Umbilical cord (tissue), 2 donors: ENCODE data around the gene DSCAM. TPM values are rescaled to one million over a fixed set of nuclear protein-coding genes. Genes with fewer than 3 reads are reported as not detected.
"Not testable (repeated sequence)": the region's sequence is repeated elsewhere in the genome, so short reads cannot be mapped to it uniquely, and the experiment has no call there.

ENCODE experiments used
- DNase-seq: peaks from one replicate; pipeline ENCODE4 v3.0.0-alpha.2; 2015; ENCODE audit warnings: low spot score
- total RNA-seq: library from RNA; depleted of rRNA; stranded (reverse); fragments of >200 nt; gene quantifications from one replicate; pipeline ENCODE4 v1.2.3, GENCODE V29; 2014; ENCODE audit warnings: low replicate concordance; ENCODE audit not compliant: insufficient read depth

Gene DSCAM
- total RNA-seq, 1 donor from 2014 or later, result 0.24 TPM

DNA sequence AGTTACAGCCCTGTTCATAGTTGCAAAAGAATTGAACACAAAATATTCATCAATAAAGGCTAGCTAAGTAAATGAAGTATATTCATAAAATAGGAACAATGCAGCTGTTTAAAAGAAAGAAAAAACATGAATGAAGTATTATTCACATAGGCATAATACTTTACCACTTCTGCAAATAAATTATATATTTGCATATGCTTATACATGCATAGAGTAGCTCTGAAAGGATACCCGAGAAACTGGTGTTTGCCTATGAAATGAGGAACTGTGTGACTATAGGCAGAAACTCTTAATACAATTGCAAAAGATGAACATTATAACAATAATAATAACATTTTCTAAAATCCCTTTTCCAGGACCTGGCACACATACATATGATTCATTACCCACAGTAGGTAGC lies 385.9 kb downstream of the DSCAM start:
- no peak for DNase-seq

- DNase-seq, result no peak
Observed at GRCh38 chr21:40457741-40458140, 389.2 kb downstream of the DSCAM start.

DNA sequence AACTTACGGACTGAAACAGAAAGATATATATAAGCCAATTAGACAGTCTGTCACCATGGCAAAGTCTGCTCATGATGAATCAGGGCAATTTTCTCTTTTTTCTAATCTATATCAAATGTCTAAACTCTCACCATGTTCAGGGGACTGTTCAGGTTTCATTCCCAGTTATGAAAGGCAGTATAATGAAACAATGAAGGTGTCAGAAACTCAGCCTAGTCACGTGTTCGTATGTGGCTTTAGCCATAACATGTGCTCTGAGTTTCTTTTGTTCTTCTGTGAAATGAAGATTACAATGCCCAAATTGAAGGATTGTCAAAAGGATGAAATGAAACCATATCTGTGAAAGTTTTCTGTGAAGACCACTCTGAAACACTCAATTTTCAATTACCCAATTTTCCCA lies 392.9 kb downstream of the DSCAM start:
- DNase-seq, result no peak

GRCh38 chr21:40453183-40453582 lies 393.8 kb downstream of the DSCAM start:
- DNase-seq, result peak; percentile 16

GRCh38 chr21:40452548-40452947 lies 394.4 kb downstream of the DSCAM start:
- DNase-seq, result peak; percentile 65

- DNase-seq, result no peak
Observed at GRCh38 chr21:40447016-40447415, 399.9 kb downstream of the DSCAM start.

DNA sequence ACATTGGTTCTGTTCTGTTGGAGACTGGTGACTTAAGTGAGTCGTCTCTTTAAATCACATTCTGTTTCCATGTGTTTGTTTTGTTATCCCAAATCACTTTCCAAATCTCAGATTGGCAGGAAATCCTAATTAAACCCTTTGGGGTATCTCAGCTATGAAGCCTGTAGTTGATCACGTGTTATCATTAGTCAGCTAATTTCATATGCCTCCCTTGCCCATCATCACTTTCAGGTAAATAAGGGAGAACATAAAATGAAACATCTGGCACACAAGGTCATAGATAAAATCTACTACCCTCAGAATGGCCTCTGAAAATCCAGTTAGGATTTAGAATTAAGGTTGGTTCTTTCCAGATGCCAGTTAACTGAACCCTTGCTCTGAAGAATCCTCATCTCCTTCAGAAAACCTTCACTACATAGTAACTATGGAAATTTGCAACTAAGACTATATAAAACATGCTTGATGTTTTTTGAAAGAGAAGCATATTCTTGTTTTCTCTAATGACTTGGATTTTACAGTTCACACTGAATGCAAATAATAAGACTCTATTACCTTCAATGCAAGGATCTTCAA lies 401.5 kb downstream of the DSCAM start:
- DNase-seq, result no peak

- not testable (repeated sequence) for DNase-seq
Observed at GRCh38 chr21:40439581-40439980, 407.4 kb downstream of the DSCAM start.

DNA sequence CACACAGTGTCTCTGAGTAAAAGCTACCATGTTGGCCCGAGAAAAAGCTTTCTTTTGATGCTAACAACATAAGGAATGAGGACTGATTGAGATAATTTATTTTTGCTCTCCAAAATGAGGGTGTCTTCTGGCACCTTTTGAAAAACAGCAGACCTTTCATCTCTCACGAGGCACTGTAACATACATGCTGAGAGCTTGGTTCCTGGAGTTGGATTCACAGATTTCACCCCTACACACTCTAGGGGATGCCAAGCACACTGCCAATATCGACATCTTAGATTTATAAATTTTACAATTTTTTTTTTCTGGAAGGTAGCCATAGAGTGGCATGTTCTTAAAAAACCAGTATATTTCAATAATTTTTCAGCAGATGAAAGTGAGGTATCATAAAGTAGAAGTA lies 408.3 kb downstream of the DSCAM start:
- no peak for DNase-seq

GRCh38 chr21:40436261-40436660 lies 410.7 kb downstream of the DSCAM start:
- DNase-seq, result no peak

- no peak for DNase-seq
Observed at GRCh38 chr21:40433538-40433937, 413.4 kb downstream of the DSCAM start.

DNA sequence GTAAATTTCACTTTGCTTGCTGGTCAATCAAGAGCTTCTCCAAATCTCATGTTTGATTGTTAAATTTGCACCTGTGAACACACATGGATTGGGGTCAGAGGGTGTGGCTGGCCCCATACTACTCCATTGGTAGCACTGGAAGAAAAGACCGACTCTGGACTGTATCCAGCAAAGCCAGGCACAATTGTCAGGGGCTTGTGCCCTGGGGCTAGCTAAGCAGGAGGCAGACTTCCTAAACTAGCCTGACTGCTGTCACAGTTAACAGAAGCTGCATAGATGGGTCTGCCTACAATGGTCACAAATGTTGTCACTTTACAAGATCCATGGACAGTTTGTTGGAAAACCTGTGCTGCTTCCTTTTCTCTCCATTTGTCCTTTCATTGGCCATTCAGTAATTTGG lies 421.0 kb downstream of the DSCAM start:
- DNase-seq, result no peak

GRCh38 chr21:40422896-40423635 lies 423.9 kb downstream of the DSCAM start:
- no peak for DNase-seq

GRCh38 chr21:40421121-40421520 lies 425.8 kb downstream of the DSCAM start:
- DNase-seq, result no peak

GRCh38 chr21:40416572-40416971 lies 430.4 kb downstream of the DSCAM start:
- no peak for DNase-seq

GRCh38 chr21:40408561-40408960 lies 438.4 kb downstream of the DSCAM start:
- DNase-seq, result no peak

DNA sequence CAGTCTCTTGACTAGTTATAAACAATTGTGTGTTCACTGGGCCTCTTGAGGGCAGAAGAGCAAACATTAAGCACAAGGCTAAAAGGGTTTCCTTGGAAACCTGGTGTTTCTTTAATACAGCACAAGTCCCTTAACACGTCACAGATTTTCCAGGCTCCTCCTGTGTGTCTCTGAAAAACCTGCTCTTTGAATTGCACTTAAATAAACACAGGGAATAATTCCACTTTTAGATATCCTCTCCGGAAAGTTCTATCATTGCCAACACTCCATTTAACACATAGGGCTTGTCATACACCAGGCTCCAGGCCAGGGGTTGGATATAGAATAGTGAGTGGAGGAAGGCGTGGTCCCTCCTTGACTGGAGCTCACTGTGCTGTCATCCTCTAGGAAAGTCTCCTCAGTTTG lies 442.6 kb downstream of the DSCAM start:
- DNase-seq, result peak; percentile 95

GRCh38 chr21:40402884-40403582 lies 443.9 kb downstream of the DSCAM start:
- DNase-seq, result no peak

- DNase-seq, result no peak
Observed at GRCh38 chr21:40395732-40396131, 451.2 kb downstream of the DSCAM start.

DNA sequence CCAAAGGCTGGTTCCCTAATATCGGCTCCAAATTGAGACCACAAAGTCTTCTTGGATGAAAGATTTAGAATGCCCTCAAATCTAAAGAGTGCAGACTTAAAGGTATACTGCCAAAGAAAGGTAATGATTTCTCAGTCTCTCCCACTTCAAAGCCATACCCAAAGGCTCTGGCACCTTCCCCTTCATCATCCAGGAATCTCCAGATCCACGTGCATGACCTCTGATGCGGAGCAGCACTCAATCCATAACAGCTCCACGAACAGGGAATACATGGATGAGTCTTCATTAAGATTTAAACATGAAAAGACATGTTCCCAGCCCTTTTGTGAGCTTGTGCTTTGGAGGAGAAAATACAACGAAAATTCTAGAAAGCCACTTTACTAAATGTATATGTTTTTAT lies 453.9 kb downstream of the DSCAM start:
- no peak for DNase-seq

- no peak for DNase-seq
Observed at GRCh38 chr21:40388046-40388445, 458.9 kb downstream of the DSCAM start.

DNA sequence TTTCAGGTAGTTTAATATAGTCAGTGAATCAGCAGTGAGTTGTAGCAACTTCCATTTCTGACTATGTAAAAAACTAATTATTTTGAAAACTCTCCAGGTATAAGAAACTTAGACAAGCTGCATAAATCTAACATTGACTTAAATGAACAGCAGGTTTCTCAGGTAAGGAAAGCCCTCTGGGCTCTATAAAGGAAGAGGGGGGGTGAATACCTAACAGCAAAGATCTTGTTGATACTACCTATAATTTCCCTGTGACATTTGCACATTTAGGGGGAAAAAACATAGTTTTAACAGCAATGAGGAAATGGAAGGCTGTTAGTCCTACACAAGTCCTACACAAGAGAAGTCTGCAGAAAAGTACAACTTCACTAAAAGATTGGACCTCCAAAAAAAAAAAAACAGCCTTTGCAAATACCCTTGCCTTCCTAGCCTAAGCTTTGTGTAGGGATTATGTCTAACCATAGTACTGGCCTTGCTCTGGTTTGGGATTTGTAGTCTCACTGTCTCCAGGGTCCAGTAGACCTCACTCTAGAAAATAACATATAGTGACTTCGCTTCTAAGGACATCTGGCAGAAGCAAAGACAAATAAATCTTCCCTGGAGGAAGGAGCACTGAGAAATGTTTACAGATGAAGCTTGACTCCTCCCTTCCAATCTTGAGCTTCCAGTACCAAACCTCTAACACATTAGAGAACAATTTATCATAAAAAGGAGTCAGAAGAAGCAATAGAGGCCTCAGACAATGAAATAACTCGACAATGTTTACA lies 459.8 kb downstream of the DSCAM start:
- no peak for DNase-seq
